OCI-LY7 (cell line): Measurements from ENCODE around the gene CDK10.
"Not testable (repeated sequence)": the region's sequence is repeated elsewhere in the genome, so short reads cannot be mapped to it uniquely, and the experiment has no call there.

Experiments used
- CTCF ChIP-seq: fragments of 200-600 bp; sonication (generic); conservative IDR thresholded peaks from 2 replicates; pipeline ENCODE4 v1.5.1; 2014; ENCODE audit warnings: mild to moderate bottlenecking, antibody characterized with exemption, low read length, moderate library complexity, mixed read lengths
- EZH2phosphoT487 ChIP-seq: fragments of 200-600 bp; sonication (generic); IDR thresholded peaks from 2 replicates; pipeline ENCODE4 v1.6.1; 2018; ENCODE audit warnings: low read depth, borderline replicate concordance, mild to moderate bottlenecking, mixed run types, antibody characterized with exemption, low read length, moderate library complexity, mixed read lengths

GRCh38 chr16:89667000-89667399 lies 19.5 kb upstream of the CDK10 start:
- peak; percentile 72 for TF ChIP-seq CTCF
- not testable (repeated sequence) for TF ChIP-seq EZH2phosphoT487
